Activated CD4-positive, alpha-beta T cell treated with anti-CD3 and anti-CD28 coated beads for 36 hours (primary cell): ENCODE results near the gene DCAF12L1. TPM values are rescaled to one million over a fixed set of nuclear protein-coding genes. Genes with fewer than 3 reads are reported as not detected.

Experiments used
- ATAC-seq: fragments of 200-7000 bp; cut with Tn5 transposase; one replicate; pipeline ENCODE4 v1.10.0; 2021; ENCODE audit warnings: mild to moderate bottlenecking, moderate library complexity
- CTCF ChIA-PET: fragments of 350-600 bp; sonication (Branson Sonifier 250); formaldehyde crosslinking; loops from one replicate; lab custom pipeline; 2021; ENCODE audit warnings: antibody characterized with exemption; lab: Charles Lee
- POLR2A ChIA-PET: fragments of 350-600 bp; sonication (Branson Sonifier 250); formaldehyde crosslinking; loops from one replicate; lab custom pipeline; 2021; ENCODE audit warnings: antibody characterized with exemption, inconsistent platforms; lab: Charles Lee
- DNase-seq: peaks from one replicate; pipeline ENCODE4 v3.0.0-alpha.2; 2020
- H3K27ac Mint-ChIP-seq: one replicate; pipeline ENCODE4 v1.8.0; 2021; ENCODE audit warnings: mixed read lengths
- H3K27me3 Mint-ChIP-seq: one replicate; pipeline ENCODE4 v1.8.0; 2021; ENCODE audit warnings: mixed read lengths
- H3K36me3 Mint-ChIP-seq: one replicate; pipeline ENCODE4 v1.8.0; 2021; ENCODE audit warnings: low read depth, mixed read lengths
- H3K4me1 Mint-ChIP-seq: one replicate; pipeline ENCODE4 v1.8.0; 2021; ENCODE audit warnings: mixed read lengths
- H3K4me3 Mint-ChIP-seq: one replicate; pipeline ENCODE4 v1.8.0; 2021; ENCODE audit warnings: mild to moderate bottlenecking, moderate library complexity, mixed read lengths
- H3K9me3 Mint-ChIP-seq: one replicate; pipeline ENCODE4 v1.8.0; 2021; ENCODE audit warnings: low read depth, mixed read lengths
- intact Hi-C, 2 experiments: fragments of 100-400 bp; cut with DNase I in 1 of 2; cut with micrococcal nuclease in 1 of 2; formaldehyde crosslinking; loops; one replicate each; pipeline versions ENCODE4 v1.14.2 to v1.15.1; 2022 to 2024; cut with DNase I, micrococcal nuclease
- total RNA-seq, 2 experiments: library from RNA; stranded (reverse); gene quantifications; one replicate each; pipeline ENCODE4 v1.2.3, GENCODE V29; 2021

Gene DCAF12L1
- not detected for total RNA-seq

GRCh38 chrX:126552313-126553022 lies at the start of gene DCAF12L1:
Gene DCAF12L1 (minus strand): TSS chrX:126552814. CDS start chrX:126552608, 206 bp downstream.
- intact Hi-C loops, result no loop called here
- POLR2A ChIA-PET, result no interaction called here

DNA sequence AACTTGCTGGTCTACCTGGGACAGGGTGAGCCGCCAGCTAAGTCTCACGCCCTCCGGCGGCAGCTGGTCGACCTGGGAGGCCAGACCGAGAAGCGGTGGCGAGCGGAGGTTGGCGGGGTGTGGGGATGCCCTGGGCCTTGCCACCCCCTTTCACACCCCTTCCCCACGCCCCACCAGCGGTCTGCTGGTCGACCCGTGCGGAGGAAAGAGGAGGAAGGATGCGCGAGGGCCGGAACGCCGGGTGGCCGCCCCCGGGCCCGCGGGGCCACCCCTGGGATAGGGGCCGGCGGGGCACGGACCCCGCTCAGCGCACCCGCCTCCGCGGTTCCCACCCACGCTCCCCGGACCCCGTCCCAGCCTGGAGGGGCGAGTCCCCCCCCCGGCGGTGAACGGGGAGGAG lies 28.3 kb upstream of the DCAF12L1 start:
- H3K4me1 Mint-ChIP-seq, result no peaks in the 10 kb centered on the region
- ChIA-PET CTCF (no interaction called here), POLR2A (no interaction called here)
- no peak overlapping the region for H3K4me3 Mint-ChIP-seq
- no peaks in the 10 kb centered on the region for H3K36me3 Mint-ChIP-seq
- H3K9me3 Mint-ChIP-seq, result no peaks in the 10 kb centered on the region
- ATAC-seq (no peak), DNase-seq (no peak)
- H3K27me3 Mint-ChIP-seq, result no peaks in the 10 kb centered on the region
- no peak overlapping the region for H3K27ac Mint-ChIP-seq
- intact Hi-C loops, result no loop called here

More at GRCh38 chrX:126552313-126553022, at the start of gene DCAF12L1:
- Mint-ChIP-seq H3K4me3 (no peak within 1 kb of the TSS), H3K27ac (no peak within 1 kb of the TSS), H3K4me1 (no peaks in the 10 kb centered on the region), H3K27me3 (no peaks in the 10 kb centered on the region), H3K9me3 (no peaks in the 10 kb centered on the region), H3K36me3 (no peaks in the 10 kb centered on the region)
- no peak for ATAC-seq
- no peak for DNase-seq
- CTCF ChIA-PET, result no interaction called here

DNA sequence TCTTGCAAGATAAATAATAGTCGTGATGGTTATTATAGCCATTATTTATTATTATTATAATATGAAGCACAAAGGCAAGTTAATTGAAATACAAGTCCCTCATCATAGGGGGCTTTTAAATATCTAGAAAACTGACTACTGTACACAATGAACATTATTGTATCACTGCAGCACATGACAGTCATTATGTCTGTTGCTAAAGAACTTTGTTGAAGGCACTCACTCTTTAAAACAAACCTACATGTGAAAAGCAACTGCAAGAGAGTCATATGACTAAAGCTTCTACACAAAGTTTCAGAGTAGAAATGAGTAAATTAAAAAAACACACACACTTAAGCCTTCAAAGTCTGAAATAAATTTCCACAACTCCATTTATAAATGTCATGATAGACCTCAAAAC lies 23.3 kb upstream of the DCAF12L1 start:
- DNase-seq (no peak), ATAC-seq (no peak)
- no peaks in the 10 kb centered on the region for H3K27me3 Mint-ChIP-seq
- H3K36me3 Mint-ChIP-seq, result no peaks in the 10 kb centered on the region
- no peak overlapping the region for H3K4me3 Mint-ChIP-seq
- no peak overlapping the region for H3K27ac Mint-ChIP-seq
- ChIA-PET CTCF (no interaction called here), POLR2A (no interaction called here)
- H3K4me1 Mint-ChIP-seq, result no peaks in the 10 kb centered on the region
- intact Hi-C loops, result no loop called here
- no peaks in the 10 kb centered on the region for H3K9me3 Mint-ChIP-seq

DNA sequence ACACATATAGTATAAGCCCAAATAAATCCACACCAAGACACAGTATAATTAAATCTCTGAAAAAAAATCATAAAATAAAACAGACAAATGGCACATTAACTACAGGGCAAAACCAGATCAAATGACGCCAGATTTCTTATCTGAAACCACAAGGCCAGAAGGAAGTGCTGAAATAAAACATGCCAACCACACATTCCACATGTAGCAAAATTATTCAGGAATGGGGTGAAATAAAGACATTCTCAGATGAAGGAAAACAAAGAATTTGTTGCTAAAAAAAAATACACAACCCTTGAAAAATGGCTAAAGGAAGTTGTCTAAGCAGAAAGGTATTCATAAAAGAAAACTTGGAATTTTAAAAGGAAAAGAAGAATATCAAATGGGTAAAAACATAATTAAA lies 4.5 kb upstream of the DCAF12L1 start:
- ChIA-PET CTCF (no interaction called here), POLR2A (no interaction called here)
- H3K4me3 Mint-ChIP-seq, result no peak overlapping the region
- DNase-seq (no peak), ATAC-seq (no peak)
- H3K27ac Mint-ChIP-seq, result no peak overlapping the region
- intact Hi-C loops, result no loop called here
- H3K27me3 Mint-ChIP-seq, result no peaks in the 10 kb centered on the region
- H3K9me3 Mint-ChIP-seq, result no peaks in the 10 kb centered on the region
- no peaks in the 10 kb centered on the region for H3K4me1 Mint-ChIP-seq
- no peaks in the 10 kb centered on the region for H3K36me3 Mint-ChIP-seq

DNA sequence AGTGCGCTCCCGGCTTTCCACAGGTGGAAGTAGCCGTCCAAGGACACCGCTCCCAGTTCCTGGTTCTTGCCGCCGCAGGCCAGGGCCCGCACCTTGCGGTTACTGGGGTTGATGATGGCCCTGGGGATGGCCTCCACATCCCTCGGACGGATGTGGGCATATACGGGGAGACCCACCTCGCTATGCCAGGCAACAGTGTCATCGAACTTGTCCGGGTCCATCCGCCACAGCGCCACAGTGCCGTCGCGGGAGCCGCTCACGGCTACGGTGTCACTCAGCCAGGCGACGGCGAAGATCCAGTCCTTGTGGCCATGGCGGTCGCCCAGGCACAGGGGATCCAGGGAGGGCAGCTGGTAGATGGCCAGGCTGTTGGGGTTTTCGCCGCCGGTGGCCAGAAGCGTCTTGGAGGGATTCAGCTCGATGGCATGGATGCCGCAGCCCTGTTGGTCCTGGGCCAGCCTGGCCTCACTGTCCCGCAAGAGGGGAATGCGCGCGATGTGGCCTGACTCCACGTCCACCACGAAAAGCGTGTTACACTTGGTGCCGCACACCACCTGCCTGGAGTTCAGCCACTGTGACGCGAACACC lies 795 bp downstream of the DCAF12L1 start:
- Mint-ChIP-seq H3K36me3 (no peaks in the 10 kb centered on the region), H3K27ac (no peak overlapping the region), H3K9me3 (no peaks in the 10 kb centered on the region), H3K4me1 (no peaks in the 10 kb centered on the region), H3K4me3 (no peak overlapping the region), H3K27me3 (no peaks in the 10 kb centered on the region)
- DNase-seq (no peak), ATAC-seq (no peak)
- intact Hi-C loops, result no loop called here
- CTCF ChIA-PET, result no interaction called here
- POLR2A ChIA-PET, result no interaction called here

DNA sequence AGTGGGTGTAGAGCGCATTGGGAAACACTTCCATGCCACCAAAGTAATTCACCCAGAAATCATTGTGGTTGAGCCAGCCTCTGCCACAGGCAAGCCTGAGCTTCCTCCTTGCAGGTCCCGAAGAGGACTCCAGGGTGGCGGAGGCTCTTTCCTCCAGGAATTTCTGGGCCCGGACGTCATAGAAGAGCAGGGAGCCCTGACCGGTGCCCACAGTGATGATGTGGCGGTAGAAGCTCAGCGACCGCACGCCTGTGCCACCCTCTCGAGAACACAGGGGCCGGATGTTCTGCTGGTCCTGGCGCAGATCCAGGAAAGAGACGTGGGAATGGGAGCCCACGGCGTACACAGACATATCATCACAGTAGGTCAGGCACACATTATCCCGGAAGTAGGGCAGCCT lies 1.3 kb downstream of the DCAF12L1 start:
- ChIA-PET CTCF (no interaction called here), POLR2A (no interaction called here)
- Mint-ChIP-seq H3K9me3 (no peaks in the 10 kb centered on the region), H3K36me3 (no peaks in the 10 kb centered on the region), H3K27ac (no peak overlapping the region), H3K27me3 (no peaks in the 10 kb centered on the region), H3K4me3 (no peak overlapping the region), H3K4me1 (no peaks in the 10 kb centered on the region)
- DNase-seq, result no peak
- no peak for ATAC-seq
- intact Hi-C loops, result no loop called here

DNA sequence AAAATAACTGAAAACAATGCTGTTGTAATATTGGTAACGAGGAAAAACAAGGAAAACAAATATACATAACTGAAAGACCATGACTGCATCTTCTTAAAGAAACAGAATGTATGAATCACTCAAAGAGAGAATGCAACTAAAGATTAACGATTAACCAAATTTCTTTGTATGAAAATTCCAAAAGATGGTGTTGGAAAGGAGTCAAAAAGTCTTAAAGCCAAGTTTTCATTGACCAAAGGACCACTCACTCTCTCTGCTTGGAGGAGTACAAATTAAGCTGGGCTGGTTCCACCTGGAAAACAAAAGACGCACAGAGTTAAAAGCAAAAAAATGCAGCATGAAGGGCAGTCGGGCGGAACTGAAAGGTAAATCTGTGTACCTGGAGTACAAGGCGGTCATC lies 1.8 kb downstream of the DCAF12L1 start:
- no peaks in the 10 kb centered on the region for H3K36me3 Mint-ChIP-seq
- H3K4me3 Mint-ChIP-seq, result no peak overlapping the region
- DNase-seq (no peak), ATAC-seq (no peak)
- no peaks in the 10 kb centered on the region for H3K27me3 Mint-ChIP-seq
- no peak overlapping the region for H3K27ac Mint-ChIP-seq
- ChIA-PET POLR2A (no interaction called here), CTCF (no interaction called here)
- no peaks in the 10 kb centered on the region for H3K9me3 Mint-ChIP-seq
- intact Hi-C loops, result no loop called here
- H3K4me1 Mint-ChIP-seq, result no peaks in the 10 kb centered on the region

DNA sequence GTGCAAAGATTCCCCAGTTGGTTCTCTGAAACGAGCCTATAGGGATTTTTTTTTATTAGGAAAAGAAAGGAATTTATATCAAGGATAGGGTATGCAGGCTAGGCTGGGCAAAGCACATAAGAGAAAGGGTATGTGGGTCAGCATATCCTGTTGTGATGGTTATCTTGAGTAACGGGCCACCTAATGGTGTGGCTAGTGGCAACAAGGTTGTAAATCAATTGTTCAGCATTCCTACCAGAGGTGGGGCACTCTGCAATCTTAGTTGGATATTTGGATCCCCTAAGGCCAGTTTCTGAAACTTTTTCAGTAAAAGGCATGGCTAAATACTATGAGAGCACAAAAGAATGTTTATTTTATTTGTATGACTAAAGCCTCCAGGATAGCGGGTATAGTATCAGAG lies 42.7 kb downstream of the DCAF12L1 start:
- intact Hi-C loops, result no loop called here

More for the DNA sequence above, 42.7 kb downstream of the DCAF12L1 start:
- Mint-ChIP-seq H3K4me1 (no peaks in the 10 kb centered on the region), H3K9me3 (no peaks in the 10 kb centered on the region), H3K27ac (no peak overlapping the region), H3K4me3 (no peak overlapping the region), H3K36me3 (no peaks in the 10 kb centered on the region), H3K27me3 (no peaks in the 10 kb centered on the region)
- ATAC-seq, result no peak
- no peak for DNase-seq
- POLR2A ChIA-PET, result no interaction called here
- CTCF ChIA-PET, result no interaction called here
